Mucosa of gallbladder (tissue), 1 donor: ENCODE measurements around the gene HTRA1. TPM values are rescaled to one million over a fixed set of nuclear protein-coding genes. Genes with fewer than 3 reads are reported as not detected.
A peak's percentile ranks its signal among the peaks of the same experiment; 100 is the strongest.

Experiments used
- DNase-seq: peaks from one replicate; pipeline ENCODE4 v3.0.0-alpha.2; 2020; ENCODE audit warnings: low spot score
- total RNA-seq: library from RNA; stranded (reverse); gene quantifications from one replicate; pipeline ENCODE4 v1.2.1, GENCODE V29; 2021
- donor health status: DM: no; HTN: no; CAD: no.

The HTRA1 gene
- total RNA-seq, 1 donor from 2014 or later: 141 TPM

DNA sequence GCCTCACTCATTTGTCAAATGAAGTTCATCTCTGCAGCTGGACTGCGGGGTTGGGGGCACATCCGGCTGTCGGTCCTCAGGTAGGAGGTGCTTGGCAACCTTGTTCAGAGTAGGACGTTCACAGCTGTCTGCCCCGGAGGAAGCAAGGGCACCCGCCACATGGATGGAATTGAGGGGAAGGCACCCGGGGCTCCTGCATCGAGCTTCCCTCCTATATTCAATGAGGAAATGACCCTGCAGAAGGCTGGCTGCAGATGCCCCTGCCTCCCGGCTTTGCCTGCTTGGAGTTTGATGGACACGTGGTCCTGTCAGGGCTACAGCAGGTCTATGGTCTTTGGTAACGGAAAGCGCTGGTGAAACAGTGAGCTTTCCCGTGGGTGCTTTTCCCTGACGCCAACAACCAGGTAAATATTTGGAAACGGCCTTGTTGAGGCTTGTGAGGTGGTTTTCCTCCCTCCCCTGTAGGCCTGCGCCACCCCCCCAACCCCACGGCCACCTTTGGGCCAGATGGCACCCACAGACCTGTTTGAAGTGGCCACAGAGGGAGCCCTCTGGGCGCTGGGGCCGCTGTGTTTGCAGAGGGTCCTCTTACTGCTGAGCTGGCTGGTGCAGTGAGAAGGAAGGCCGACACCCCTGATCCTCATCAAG lies 32.9 kb downstream of the HTRA1 start:
- DNase-seq: no peak

DNA sequence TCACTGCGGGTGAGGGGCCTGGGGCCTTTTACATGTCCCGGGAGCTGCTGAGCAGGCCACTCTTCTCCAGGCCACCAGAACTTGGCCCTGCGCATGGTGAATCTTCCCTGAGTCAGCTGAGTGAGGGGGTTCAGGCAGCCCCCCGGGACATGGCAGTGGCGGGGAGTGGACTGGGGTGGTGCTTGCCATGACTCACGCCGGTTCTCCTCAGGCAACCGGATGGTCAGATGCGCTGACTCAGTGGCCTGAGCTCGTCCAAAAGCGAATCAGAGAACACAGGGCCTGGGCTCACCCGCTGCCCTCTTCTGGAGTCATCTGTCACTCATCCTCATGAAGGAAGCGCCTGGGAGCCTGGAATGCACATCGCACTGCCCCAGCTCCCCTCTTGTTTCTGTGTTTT lies 33.5 kb downstream of the HTRA1 start:
- no peak for DNase-seq

GRCh38 chr10:122495406-122496340 lies 34.3 kb downstream of the HTRA1 start:
- no peak for DNase-seq

GRCh38 chr10:122497241-122497640 lies 35.9 kb downstream of the HTRA1 start:
- no peak for DNase-seq

DNA sequence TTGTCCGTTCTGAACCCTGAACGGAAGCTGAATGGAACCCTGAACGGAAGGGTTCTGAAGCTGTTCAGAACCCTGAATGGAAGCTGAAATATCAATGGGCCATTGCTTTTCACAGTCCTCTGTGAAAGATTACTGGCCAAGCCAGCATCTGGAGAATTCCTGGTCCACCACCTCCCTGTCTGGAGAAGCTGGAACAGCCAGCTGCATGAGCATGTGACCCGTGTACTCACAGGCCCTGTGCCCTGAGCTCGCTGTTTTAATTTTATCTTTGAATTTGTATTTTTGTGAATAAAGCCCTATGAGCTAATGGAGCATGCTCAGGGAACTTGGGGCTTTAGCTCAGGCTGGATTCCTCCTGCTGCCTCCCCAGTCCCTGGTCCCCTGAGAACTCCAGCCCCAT lies 37.2 kb downstream of the HTRA1 start:
- peak; percentile 36 for DNase-seq

- no peak for DNase-seq
Measured at GRCh38 chr10:122499012-122499411, 37.7 kb downstream of the HTRA1 start.

DNA sequence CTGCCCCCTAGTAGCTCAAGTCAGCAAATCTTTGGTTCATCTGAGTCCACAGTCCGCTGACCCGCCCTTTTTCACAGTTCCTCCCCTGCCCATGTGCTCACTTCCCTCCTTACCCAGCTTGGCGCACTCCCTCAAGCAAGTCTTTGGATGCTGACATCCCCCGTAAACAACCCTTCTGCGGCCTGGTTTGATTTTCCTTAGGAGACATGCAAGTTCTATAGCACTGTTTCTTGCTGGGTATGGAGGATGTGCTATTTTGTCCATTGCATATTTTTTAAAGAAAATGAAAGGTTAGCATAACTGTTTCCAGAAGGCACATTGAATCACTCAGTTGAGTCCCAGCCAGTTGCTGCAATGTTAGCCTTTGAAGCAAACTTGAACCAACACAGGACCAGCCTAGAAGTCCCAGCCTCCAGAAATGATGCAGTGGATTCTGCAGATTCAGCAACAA lies 38.2 kb downstream of the HTRA1 start:
- DNase-seq: peak; percentile 38

- DNase-seq: no peak
Measured at GRCh38 chr10:122500194-122500593, 38.8 kb downstream of the HTRA1 start.

GRCh38 chr10:122500726-122501125 lies 39.4 kb downstream of the HTRA1 start:
- DNase-seq: no peak

DNA sequence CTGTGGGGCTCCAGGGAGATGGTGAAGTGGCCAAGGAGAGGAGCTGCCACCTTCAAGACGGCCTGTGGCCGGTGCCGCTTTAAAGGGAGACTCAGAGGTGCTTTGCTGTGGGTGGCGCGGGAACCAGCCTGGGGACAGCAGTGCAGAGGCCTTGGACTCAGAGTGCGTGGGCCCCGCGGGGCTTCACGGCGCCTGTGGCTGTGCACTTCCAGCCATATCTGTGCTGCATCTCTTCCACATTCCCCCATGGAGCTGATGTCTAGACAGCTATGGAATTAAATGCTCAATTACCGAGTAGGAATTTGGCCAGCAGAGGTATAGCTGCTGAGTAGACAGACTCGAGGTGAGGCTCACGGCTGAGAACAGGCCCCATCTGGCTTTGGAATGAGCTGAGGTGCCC lies 41.7 kb downstream of the HTRA1 start:
- DNase-seq: no peak

DNA sequence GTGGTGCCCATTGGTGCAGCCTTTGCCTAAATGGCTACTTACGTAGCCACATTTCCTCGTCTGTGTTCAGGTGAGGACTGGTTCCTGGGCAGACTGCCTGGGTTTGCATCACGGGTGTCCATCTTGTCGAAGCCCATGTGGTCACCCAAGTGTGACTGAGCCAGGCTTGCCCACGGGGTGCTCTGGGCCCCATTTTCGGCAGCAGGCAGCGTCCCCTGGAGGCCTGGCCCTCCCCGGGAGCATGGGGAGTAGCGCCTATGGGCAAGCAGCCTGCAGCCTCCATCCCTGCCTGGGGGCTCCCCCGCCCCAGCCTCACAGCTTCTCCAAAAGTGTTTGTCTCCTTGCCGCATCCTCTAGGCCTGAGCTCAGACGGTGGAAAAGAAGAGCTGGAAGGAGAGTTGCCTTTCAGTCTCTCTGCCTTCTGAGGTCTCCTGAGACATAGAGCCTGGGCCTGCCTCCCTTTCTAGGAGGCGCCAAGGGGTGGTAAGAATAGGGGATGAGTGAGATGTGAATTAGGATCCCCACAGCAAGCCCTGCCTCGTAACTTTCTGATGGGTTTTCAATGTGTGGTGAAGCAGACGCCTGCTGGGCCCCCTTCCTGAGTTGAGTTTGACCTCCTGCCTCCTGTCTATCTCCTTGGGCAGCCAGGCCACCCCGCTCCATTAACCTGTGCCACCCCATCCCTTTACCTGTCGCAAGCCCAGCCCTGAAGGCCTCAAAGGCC lies 42.7 kb downstream of the HTRA1 start:
- no peak for DNase-seq

DNA sequence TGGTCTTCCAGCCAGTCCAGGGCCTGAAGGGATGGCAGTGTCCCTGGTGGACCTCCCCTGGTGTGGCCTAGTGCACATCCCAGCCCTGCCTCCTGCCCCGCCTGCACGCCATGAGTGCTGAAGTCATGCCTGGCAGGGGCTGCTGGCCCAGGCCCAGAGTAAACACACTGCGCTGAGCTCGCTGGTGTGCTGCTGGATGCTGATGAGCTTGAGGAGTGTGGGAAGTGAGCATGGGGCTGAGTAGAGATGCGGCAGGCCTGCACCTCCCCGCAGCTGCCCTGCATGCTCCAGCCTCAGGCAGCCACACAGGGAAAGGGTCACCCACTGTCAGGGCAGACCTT lies 43.2 kb downstream of the HTRA1 start:
- DNase-seq: peak; percentile 92

- DNase-seq: no peak
Measured at GRCh38 chr10:122505011-122505410, 43.7 kb downstream of the HTRA1 start.

- DNase-seq: no peak
Measured at GRCh38 chr10:122505885-122506645, 44.7 kb downstream of the HTRA1 start.

DNA sequence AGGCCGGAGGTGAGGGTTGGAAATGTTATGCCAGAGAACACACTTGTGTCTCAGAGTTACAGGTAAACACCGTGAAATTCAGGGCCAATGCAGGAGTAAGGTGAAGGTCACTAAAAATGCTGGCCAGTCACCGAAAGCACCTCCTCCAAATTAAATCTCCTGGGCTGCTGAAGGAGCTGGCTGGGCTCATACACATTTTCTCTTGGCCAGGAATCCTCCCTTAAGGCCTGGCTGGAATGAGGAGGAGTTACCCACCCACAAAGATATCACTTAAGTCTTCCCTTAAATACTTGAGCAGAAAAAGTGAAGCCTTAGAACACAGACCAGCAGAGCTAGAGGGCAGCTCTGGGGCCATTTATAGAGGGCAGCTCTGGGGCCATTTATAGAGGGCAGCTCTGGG lies 46.3 kb downstream of the HTRA1 start:
- no peak for DNase-seq

DNA sequence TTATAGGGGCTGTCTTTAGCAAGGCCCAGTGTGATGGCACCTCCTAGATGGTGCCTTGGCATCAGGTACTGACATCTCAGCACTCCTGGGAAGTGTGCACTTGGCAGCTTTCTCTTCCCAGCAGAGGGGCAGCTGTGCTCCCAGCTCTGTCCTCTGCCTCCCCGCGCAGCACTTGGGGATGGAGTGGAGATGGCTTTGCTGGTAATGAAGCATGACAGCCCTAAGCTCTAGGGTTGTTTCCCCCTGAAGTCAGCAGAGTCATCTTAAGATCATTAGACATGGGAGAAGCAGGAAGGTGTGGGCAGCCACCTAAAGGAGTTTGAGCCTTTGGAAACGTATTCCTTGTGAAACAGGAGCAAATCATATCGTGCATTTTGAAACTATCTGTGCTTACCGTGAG lies 46.7 kb downstream of the HTRA1 start:
- DNase-seq: no peak

GRCh38 chr10:122509323-122509722 lies 48.0 kb downstream of the HTRA1 start:
- no peak for DNase-seq

DNA sequence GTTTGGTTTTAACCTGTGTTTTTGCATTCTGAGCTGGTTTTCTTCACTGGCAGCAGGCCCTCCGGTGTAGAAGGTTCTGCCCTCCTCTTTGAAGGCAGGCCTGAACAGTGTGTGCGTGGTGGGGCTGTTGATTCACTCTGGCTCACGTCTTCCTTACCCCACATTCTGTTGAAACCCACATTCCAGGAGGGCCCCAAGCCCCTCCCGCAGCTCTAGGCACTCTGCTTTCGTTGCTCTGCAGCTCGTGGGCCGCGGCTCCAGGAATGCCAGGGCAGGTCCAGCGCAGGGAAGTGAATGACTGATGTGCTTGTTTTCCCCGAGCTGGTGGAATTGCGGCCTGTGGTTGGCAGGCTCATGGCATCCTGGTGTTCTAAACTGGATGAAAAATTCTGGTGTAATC lies 49.0 kb downstream of the HTRA1 start:
- no peak for DNase-seq

DNA sequence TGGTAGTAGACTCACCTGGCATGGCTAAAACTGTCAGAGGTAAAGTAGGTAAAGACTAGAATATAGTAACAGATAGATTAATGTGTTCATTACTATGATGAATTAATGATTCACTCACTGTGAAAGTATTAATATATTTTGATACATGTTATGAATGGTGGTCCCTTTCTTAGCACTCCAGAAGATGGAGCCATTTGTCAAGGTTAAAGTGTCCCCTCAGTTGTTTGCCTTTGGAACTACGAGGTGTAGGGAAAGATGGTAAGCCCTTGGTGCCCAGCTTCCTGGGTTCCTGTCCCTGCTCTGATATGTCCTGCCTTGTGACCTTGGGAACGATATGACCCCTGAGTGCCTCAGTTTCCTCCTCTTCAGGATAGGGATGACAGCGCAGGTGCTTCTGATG lies 49.4 kb downstream of the HTRA1 start:
- no peak for DNase-seq

DNA sequence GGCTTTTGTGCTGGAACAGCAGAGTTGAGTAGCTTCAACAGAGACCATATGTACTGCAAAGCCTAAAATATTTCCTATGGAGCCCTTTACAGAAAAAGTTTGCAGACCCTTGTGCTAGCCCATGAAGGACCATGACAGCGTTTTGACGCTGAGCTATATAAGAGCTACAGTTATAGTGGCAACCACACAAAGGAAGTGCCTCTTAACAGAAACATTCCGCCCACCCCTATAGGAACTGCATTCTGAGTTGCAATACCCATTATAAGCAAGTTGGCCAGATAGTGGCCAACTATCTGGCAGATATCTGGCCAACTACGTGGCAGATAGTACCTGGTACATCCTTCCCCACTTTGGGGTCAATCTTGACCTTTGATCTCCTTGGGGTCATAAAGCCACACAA lies 51.7 kb downstream of the HTRA1 start:
- DNase-seq: no peak

DNA sequence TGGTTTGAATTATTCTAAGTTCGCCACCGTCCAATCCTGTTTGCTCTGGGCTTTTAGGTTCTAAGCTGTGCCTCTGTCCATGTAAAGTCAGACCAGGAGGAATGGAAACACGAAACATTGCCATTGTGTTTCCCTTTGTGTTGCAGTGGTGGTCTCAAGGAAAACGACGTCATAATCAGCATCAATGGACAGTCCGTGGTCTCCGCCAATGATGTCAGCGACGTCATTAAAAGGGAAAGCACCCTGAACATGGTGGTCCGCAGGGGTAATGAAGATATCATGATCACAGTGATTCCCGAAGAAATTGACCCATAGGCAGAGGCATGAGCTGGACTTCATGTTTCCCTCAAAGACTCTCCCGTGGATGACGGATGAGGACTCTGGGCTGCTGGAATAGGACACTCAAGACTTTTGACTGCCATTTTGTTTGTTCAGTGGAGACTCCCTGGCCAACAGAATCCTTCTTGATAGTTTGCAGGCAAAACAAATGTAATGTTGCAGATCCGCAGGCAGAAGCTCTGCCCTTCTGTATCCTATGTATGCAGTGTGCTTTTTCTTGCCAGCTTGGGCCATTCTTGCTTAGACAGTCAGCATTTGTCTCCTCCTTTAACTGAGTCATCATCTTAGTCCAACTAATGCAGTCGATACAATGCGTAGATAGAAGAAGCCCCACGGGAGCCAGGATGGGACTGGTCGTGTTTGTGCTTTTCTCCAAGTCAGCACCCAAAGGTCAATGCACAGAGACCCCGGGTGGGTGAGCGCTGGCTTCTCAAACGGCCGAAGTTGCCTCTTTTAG lies 52.9 kb downstream of the HTRA1 start:
- DNase-seq: no peak
